Ovary (tissue), 9 donors: ENCODE data around the gene SPATA12. TPM values are rescaled to one million over a fixed set of nuclear protein-coding genes. Genes with fewer than 3 reads are reported as not detected.

ENCODE experiments used
- DNase-seq, 5 donors: peaks; one replicate each; pipeline ENCODE4 v3.0.0-alpha.2; 2019 to 2020
- H3K27ac ChIP-seq, 2 donors: fragments of 200-600 bp; one replicate each; pipeline versions ENCODE4 v1.5.1 to v1.8.0; 2019 to 2022
- H3K27me3 ChIP-seq: fragments of 200-600 bp; one replicate; pipeline ENCODE4 v1.8.0; 2022
- H3K36me3 ChIP-seq: fragments of 200-600 bp; sonication (generic); one replicate; pipeline ENCODE4 v1.5.1; 2019
- H3K4me1 ChIP-seq: one replicate; pipeline ENCODE4 v1.8.1; 2013; ENCODE audit warnings: mild to moderate bottlenecking, moderate library complexity; ENCODE audit not compliant: insufficient read depth
- H3K4me3 ChIP-seq: fragments of 200-600 bp; sonication (generic); one replicate; pipeline ENCODE4 v1.5.1; 2017
- H3K9me3 ChIP-seq, 2 donors: fragments of 200-600 bp in 1 of 2; sonication (generic) in 1 of 2; one replicate each; pipeline versions ENCODE4 v1.5.1 to v1.8.1; 2013 to 2019; ENCODE audit warnings: mild to moderate bottlenecking in 1 of 2, moderate library complexity in 1 of 2
- EP300 ChIP-seq: sonication (generic); formaldehyde crosslinking; IDR thresholded peaks from one replicate; pipeline ENCODE4 v1.6.1; 2017; ENCODE audit warnings: antibody characterized with exemption
- POLR2A ChIP-seq: fragments of 450-650 bp; IDR thresholded peaks from one replicate; pipeline ENCODE4 v1.6.1; 2017; ENCODE audit warnings: antibody characterized with exemption, mild to moderate bottlenecking, moderate library complexity
- WGBS, 3 donors: extraction: QIAGEN DNeasy Blood & Tissue Kit in 1 of 3; methylation state at CpG; one replicate each; pipeline versions ENCODE4 v1.1.5 to v1.1.7; 2013 to 2017; 5-methylcytosine and 5-hydroxymethylcytosine counted together
- intact Hi-C, 4 donors: fragments of 100-400 bp; cut with DNase I; formaldehyde crosslinking; loops; one replicate each; pipeline versions ENCODE4 v1.11.0 to v1.15.1; 2022 to 2023
- polyA plus RNA-seq, 2 donors: library from polyadenylated mRNA; stranded (reverse); fragments of 200-250 nt in 1 of 2; fragments of 350-450 nt in 1 of 2; fragmentation: Illumina TruSeq in 1 of 2; extraction: RNeasy Lipid Tissue Mini Kit (QIAGEN cat#74804) in 1 of 2; gene quantifications; one replicate each; pipeline ENCODE4 v1.2.3, GENCODE V29; 2013 to 2014
- total RNA-seq, 7 donors: library from RNA; depleted of rRNA in 2 of 7; stranded (reverse); fragments of >200 nt in 2 of 7; fragmentation: NEBNext Ultra II Directional in 3 of 7; extraction: Animal tissue kit (Norgen Biotek cat#: 25700) in 3 of 7; gene quantifications; one replicate each; pipeline versions ENCODE4 v1.1.0 to v1.2.4, GENCODE V29; 2016 to 2023
- TF ChIP-seq, protein P1 (sequence below), 3 donors: fragments of 450-650 bp in 2 of 3; fragments of 200-600 bp in 1 of 3; IDR thresholded peaks; one replicate each; pipeline versions ENCODE4 v1.5.1 to v1.8.0; 2016 to 2022; ENCODE audit warnings: antibody characterized with exemption in 3 of 3, mild to moderate bottlenecking in 1 of 3
- donor health status: DM: no; HTN: no; CAD: no; lungs with moderate emphysema.
- donor health status: DM: no; HTN: no; CAD: no.
- donor health status: Bipolar disorder and iron deficiency.
- donor health status: DM: yes; HTN: yes; CAD: no.
- donor health status: DM: no; HTN: no; CAD: no.
- donor health status: DM: yes; HTN: yes; CAD: no.

The SPATA12 gene
- total and polyA plus RNA-seq, 9 donors, result 0.02 to 0.12 (median 0.10) TPM; not detected in 5

- TF ChIP-seq POLR2A (no peak), EP300 (no peak)
- Histone ChIP-seq H3K27me3 (no peaks in the 10 kb centered on the region), H3K4me1 (peaks cover 8% of the 10 kb centered on the region), H3K9me3 (no peaks in the 10 kb centered on the region), H3K27ac (peak overlapping the region in 1 of 2 donors; percentile 60), H3K36me3 (no peaks in the 10 kb centered on the region), H3K4me3 (no peak overlapping the region)
- intact Hi-C loops, result loop anchor here in 1 of 4 donors (10.0 kb wide), 1 partner anchor 131 kb away; the partner anchor contains the start of gene APPL1
- no peak for DNase-seq
These were observed 33.0 kb downstream of the SPATA12 start for GRCh38 chr3:57093489-57093888.

DNA sequence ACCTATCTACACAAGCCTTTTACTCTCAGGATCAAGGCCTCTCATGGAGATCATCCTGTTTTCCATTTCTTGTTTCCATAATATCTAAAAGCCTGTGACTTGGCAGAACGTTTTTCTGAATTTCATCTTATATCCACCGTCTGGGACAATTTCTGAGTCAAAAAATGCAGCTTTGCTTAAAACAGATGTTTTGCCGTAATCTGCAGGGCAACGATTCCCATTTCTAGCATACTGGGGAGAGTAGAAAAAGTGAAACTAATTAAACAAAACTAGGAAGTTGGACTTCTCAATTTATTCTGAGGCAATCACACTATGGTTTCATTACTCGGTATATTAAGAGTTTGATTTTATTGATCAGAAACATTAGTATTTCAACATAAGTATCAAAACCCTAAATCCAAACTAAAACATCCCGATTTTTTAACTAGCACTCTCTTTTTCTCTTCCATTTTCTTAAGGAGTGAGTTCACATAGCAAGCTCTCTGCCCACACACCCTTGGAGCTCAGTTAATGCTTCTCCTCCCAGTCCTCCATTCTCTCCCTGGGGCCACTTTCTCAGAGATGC, 33.6 kb downstream of the SPATA12 start:
- intact Hi-C loops, result loop anchor here in 1 of 4 donors (10.0 kb wide), 1 partner anchor 131 kb away; the partner anchor contains the start of gene APPL1
- no peaks in the 10 kb centered on the region for H3K9me3 ChIP-seq
- 16 to 19% (median 19%) methylated on average over 6 of the region's 6 CpGs for WGBS, 3 donors
- TF ChIP-seq, protein P1, sequence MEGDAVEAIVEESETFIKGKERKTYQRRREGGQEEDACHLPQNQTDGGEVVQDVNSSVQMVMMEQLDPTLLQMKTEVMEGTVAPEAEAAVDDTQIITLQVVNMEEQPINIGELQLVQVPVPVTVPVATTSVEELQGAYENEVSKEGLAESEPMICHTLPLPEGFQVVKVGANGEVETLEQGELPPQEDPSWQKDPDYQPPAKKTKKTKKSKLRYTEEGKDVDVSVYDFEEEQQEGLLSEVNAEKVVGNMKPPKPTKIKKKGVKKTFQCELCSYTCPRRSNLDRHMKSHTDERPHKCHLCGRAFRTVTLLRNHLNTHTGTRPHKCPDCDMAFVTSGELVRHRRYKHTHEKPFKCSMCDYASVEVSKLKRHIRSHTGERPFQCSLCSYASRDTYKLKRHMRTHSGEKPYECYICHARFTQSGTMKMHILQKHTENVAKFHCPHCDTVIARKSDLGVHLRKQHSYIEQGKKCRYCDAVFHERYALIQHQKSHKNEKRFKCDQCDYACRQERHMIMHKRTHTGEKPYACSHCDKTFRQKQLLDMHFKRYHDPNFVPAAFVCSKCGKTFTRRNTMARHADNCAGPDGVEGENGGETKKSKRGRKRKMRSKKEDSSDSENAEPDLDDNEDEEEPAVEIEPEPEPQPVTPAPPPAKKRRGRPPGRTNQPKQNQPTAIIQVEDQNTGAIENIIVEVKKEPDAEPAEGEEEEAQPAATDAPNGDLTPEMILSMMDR (IDR thresholded peaks at IDR 0.05), result no peak
- TF ChIP-seq EP300 (no peak), POLR2A (no peak)
- H3K27me3 ChIP-seq, result no peaks in the 10 kb centered on the region
- H3K36me3 ChIP-seq, result no peaks in the 10 kb centered on the region
- H3K4me3 ChIP-seq, result no peak overlapping the region
- DNase-seq, result no peak
- peak overlapping the region in 1 of 2 donors; percentile 60 for H3K27ac ChIP-seq
- peaks cover 8% of the 10 kb centered on the region for H3K4me1 ChIP-seq

- Histone ChIP-seq H3K9me3 (no peaks in the 10 kb centered on the region), H3K4me3 (no peak overlapping the region), H3K4me1 (peaks cover 8% of the 10 kb centered on the region), H3K27ac (peak overlapping the region in 1 of 2 donors; percentile 60), H3K36me3 (no peaks in the 10 kb centered on the region), H3K27me3 (no peaks in the 10 kb centered on the region)
- WGBS, 3 donors, result 28 to 32% (median 30%) methylated on average over 4 of the region's 4 CpGs
- peak in 1 of 5 donors; percentile 17 for DNase-seq
- TF ChIP-seq, protein P1 (IDR thresholded peaks at IDR 0.05), result no peak
- no peak for TF ChIP-seq EP300
- TF ChIP-seq POLR2A, result no peak
- intact Hi-C loops, result loop anchor here in 1 of 4 donors (10.0 kb wide), 1 partner anchor 130 kb away; the partner anchor contains the start of gene APPL1
These were observed 34.1 kb downstream of the SPATA12 start for GRCh38 chr3:57094575-57094974.

GRCh38 chr3:57095363-57095762, 34.9 kb downstream of the SPATA12 start:
- intact Hi-C loops, result loop anchor here in 2 of 4 donors (5.0 to 10.0 kb wide), 2 partner anchors 129 to 132 kb away; partner anchors contain the start of gene APPL1 (in 2 of the 2)
- no peaks in the 10 kb centered on the region for H3K36me3 ChIP-seq
- no peak overlapping the region for H3K4me3 ChIP-seq
- TF ChIP-seq EP300 (no peak), POLR2A (no peak)
- TF ChIP-seq, protein P1 (IDR thresholded peaks at IDR 0.05), result no peak
- H3K4me1 ChIP-seq, result peaks cover 8% of the 10 kb centered on the region
- no peaks in the 10 kb centered on the region for H3K9me3 ChIP-seq
- H3K27me3 ChIP-seq, result no peaks in the 10 kb centered on the region
- H3K27ac ChIP-seq, result no peak overlapping the region
- WGBS, 3 donors, result 81 to 90% (median 87%) methylated on average over 5 of the region's 5 CpGs
- DNase-seq, result no peak

GRCh38 chr3:57097536-57097935, 37.1 kb downstream of the SPATA12 start:
- no peak overlapping the region for H3K4me3 ChIP-seq
- intact Hi-C loops, result loop anchor here in 2 of 4 donors (5.0 to 10.0 kb wide), 2 partner anchors 127 to 130 kb away; partner anchors contain the start of gene APPL1 (in 2 of the 2)
- no peaks in the 10 kb centered on the region for H3K9me3 ChIP-seq
- H3K4me1 ChIP-seq, result peaks cover 5% of the 10 kb centered on the region
- no peak for TF ChIP-seq POLR2A
- TF ChIP-seq EP300, result no peak
- TF ChIP-seq, protein P1 (IDR thresholded peaks at IDR 0.05), result no peak
- no peak for DNase-seq
- 92% methylated on average over 17 to 23 of the region's 23 CpGs for WGBS, 3 donors
- no peak overlapping the region for H3K27ac ChIP-seq
- H3K36me3 ChIP-seq, result no peaks in the 10 kb centered on the region
- no peaks in the 10 kb centered on the region for H3K27me3 ChIP-seq
